Measurements from ENCODE around the gene MRPS6.

GRCh38 chr21:34133392-34133791 lies 60.0 kb downstream of the MRPS6 start:
- TF ChIP-seq CTCF (IDR thresholded peaks at IDR 0.05; ENCODE audit: low read depth, low read length, poor library complexity, severe bottlenecking) (no peak), EZH2phosphoT487 (IDR thresholded peaks at IDR 0.05; ENCODE audit: borderline replicate concordance, low read length) (no peak)
